Activated T-cell treated with anti-CD3 and anti-CD28 coated beads for 48 hours (primary cell): ENCODE data around the gene KIAA1671.
"Not testable (repeated sequence)": the region's sequence is repeated elsewhere in the genome, so short reads cannot be mapped to it uniquely, and the experiment has no call there.

ENCODE experiments used
- DNase-seq: peaks from one replicate; pipeline ENCODE4 v3.0.0-alpha.2; 2020; ENCODE audit warnings: low read depth

Gene KIAA1671

DNA sequence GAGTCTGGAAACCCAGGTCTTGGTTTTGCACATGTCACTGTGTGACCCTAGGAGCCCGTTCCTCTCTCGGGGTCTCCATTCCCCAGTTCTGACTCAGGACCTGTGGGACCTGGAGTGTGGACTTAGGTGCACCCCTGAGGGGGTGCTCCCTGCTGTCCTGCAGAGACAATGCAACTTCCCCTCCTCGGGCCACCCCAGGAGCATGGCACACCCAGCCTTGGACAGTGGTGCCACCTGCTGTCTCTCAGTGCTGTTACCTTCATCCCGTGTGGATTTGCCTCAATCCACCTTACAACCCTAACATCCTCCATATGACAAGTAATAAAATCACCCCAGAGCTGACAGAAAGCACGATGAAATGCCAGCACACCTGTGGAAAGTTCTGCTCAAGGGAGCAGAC is 219.6 kb downstream of the KIAA1671 start:
- DNase-seq: peak; percentile 16

DNA sequence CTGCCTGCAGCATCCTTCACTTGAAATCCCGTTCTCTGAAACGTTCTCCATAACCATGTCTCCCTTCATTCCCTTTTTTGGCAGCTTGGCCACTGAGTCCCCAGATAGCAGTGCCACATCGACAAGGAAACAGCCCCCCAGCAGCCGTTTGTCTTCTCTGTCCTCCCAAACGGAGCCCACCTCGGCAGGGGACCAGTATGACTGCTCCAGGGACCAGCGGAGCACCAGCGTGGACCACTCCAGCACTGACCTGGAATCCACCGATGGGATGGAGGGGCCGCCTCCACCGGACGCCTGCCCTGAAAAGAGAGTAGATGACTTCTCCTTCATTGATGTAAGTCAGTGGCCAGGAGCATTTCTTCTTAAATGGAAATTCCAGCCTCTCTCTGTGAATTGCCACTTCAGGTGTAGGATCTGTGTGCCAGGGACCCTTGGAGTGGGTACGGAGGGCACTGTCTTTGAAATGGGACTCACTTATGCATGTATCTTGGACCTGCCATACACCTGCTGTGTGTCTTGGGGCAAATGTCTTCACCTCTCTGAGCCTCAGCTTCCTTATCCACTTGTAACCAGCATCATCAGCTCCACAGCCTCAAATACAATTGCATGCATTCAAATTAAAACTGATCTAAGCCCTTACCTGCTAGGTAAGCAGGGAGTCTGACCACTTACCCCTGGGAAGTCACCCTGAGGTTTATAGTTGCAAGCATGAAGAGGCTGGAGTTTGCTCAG is 221.8 kb downstream of the KIAA1671 start:
- DNase-seq: no peak

DNA sequence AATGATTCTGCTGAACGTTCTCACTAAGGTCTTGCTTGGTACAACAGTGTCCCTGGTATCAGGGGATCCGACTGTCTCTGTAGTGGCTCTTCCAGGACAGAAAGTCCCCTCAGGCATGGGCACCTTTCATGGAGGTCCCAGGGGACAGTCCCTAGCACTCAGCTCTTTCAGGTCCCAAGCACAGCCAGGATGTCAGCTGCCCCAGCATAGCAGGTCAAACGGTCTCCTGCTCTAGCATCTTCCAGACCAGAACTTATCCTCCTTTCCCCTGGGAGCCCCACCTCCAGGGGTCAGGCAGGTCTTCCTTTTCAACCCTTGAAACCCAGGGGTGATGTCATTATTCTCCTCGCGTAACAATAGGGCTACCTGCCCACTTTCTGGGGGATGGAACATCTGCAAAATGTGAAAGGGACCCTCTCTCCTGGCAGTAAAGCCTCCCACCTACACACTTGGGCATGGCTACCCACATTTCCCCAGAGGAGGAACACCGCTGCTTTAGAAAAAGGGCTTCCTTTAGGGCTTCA is 222.4 kb downstream of the KIAA1671 start:
- DNase-seq: no peak

DNA sequence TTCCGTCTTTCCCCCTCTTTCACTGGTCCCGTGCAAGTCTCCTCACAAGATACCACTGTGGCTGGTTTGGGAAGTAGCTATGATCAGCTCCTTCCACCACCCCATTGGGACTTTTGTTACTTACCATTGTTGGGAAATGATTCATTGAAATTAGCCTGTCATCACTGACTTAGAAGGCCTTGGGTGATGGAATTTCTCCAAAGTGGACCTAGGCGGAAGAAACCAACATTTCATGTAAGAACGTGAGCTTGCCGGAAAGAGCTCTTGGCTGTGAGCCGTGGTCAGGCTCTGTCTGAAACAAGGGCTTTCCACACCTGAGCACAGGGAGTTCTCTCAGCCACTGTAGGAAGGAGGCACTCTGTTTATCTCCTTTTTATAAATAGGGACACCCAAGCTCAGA is 223.7 kb downstream of the KIAA1671 start:
- no peak for DNase-seq

DNA sequence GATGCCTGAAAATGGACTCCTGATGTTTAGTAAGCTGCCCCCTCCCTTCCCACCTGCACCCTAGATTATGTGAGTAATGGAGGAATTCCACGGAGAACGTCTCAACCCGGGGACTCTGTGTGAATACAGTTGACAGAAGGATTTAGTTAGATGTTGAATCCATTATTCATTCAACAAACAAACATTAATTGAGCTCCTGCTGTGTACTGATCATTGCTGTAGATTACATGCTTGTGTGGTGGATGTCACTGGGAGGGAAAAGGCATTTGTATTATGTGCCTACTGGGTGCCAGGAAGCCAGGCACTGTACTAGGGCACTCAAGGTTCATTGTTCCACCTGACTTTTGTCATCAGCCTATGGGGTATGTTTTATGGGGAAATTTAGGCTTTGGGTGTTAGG is 224.3 kb downstream of the KIAA1671 start:
- no peak for DNase-seq

DNA sequence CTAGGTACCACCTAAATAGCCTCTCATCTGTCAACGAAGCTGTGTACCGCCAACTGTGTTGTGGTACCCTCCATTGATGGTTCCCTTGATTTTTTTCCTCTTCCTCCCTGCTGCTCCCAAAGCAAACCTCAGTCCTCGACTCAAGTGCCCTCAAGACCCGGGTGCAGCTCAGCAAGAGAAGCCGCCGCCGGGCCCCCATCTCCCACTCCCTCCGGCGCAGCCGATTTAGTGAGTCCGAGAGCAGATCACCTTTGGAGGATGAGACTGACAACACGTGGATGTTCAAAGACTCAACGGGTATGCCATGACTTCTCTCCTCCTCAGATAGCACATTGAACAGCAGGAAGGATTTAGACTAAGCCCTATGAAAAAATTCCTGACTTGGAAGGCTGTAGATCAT is 224.7 kb downstream of the KIAA1671 start:
- DNase-seq: no peak

DNA sequence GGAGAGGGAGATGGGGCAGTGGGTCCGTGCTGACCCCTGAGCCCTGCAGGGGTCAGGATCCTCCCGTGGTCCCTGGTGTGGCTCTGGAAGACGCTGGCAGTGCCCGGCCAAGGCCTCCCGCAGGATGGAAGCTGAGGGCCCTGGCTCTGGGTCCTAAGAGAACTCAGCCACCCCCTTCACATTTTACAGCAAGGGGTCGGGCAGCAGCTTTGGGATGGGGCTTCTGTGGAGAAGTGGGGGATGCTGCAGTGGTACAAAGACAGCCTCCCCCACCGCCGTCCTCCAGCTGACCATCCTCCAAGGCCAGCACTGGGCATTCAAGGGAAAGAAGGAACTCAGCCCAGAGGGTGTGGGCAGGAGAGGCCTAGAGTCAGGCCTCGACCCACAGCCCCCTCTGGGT is 225.4 kb downstream of the KIAA1671 start:
- DNase-seq: no peak

DNA sequence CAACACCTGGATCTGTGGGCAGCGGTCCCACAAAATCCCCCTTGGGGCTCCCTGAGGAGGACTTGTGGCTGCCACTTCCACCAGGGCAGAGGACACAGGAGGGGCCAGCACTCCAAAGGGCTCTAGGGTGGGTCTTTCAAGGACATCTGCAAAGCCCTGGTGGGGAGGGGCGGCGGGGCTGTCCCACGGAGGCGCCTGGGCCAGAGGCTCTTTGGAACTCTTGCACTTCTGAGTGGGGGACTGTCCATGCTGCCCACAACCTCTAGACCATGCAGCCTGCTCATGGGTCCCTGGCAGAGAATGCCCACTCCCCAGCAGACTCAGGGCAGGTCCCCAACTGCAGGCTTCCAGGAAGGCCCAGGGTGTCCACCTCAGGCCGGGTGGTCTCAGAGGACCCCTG is 225.8 kb downstream of the KIAA1671 start:
- DNase-seq: not testable (repeated sequence)

DNA sequence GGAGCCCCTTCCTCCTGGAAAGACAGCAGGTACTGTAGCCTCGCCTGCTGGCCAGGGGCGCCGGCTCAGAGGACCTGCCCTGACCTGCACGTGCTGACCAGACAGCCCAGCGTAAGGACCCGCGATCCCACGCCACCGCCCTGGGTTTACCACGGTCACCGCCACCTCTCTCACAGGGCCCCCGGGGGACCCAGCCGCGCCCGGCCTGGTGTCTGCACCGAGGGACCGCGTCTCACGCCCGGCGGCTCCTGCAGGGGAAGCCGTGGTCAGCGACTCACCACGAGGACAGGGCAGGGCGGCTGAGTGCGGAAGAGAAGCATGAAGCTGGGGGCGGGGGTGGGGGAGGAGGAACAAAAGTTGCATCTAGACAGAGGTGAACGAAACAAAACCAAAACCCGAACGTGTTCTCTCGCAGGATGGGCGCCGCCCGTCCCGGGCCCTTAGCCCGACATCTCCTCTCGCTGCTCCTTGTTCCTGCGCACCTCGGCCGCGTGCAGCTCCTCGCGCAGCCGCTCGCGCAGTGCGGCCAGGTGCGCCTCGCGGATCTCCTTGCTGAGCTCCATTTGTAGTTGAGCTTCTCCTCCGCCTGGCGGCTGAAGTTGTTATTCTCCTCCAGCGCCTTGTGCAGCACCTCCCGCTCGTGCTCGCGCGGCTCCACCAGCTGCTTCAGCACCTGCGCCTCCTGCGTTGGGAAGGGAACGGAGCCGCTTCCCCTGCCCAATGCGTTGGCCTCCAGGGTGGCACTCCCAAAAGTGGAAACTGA is 226.5 kb downstream of the KIAA1671 start:
- not testable (repeated sequence) for DNase-seq

DNA sequence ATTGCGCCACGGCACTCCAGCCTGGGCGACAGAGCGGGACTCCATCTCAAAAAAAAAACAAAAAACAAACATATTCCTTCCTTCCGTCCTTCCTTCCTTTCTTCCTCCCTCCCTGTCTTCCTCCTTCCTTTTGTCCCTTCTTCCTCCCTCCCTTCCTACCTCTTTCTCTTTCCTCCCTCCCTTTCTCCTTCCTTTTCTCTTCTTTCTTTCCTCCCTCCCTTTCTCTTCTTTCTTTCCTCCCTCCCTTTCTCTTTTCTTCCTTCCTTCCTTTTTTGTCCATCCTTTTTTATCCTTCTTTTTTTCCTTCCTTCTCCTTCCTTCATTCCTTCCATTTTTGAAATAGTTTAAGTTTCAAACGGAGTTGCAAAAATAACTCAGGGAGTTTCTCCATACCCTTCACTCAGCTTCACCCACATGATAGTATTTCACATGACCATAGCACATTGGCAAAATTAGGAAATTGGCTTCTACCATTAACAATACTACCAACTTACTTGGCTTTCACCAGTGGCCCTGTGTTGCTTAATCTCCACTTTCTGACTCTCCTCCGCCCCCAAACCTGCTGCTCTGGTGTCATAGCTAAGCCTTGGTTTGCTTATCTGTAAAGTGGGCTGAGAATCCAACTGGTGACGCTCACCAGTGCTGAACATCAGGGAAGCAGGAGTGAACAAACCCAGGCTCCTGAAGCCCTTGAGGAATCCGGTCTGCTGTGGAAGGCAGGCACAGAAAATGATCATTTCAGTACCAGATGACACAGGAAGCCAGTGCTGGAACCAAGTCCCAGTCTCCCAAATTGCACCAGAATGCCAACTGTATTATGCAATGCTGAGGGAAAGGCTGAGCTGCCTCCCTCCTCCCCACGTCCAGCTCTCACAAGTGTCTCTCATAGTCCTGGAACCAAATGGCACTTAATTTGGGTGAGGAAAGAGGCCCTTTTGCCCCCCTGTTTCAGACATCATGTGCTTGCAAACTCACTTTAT is 229.9 kb downstream of the KIAA1671 start:
- DNase-seq: no peak

DNA sequence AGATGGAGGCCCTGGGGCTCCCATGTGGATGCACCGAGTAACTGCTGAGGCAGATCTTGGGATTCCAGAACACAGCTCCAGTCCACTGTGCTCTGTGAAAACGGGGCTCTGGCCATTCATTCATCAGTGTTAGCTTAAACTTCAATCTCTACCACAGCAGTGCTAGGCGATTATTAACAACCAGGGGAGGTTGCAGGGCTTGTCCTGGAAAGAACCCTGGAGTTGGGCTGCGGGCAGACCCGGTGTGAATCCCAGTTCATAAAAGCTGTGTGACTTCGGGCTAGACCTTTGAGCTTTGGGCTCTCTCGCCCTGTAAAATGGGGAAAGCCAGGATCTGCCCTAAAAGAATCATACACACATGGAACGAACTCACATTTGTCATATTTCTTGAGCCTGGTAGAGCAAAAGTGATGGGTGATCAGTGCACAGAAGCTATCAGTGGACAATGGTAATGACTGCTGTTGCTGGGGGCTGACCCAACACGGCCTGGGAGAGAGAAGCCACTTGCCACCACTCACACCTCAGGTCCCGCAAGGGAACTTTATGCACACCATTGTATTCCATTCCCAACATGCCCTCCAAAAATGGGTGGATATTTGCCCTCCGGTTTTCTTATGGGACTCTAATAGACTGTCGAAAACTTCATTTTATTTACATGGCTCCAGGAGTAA is 231.6 kb downstream of the KIAA1671 start:
- DNase-seq: no peak

DNA sequence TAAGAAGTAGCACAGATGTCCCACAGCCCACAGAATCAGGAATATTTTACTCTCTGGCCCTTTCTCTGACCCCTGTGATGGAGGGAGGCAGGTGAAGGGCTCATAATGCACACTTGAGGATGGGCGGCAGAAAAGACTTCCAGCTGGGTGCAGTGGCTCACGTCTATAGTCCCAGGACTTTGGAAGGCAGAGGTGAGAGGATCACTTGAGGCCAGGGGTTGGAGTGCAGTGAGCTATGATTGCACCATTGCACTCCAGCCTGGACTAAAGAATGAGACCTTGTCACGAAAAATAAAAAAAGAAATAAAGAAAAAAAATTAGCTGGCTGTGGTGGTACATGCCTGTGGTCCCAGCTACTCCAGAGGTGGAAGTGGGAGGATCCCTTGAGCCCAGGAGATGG is 233.6 kb downstream of the KIAA1671 start:
- no peak for DNase-seq

DNA sequence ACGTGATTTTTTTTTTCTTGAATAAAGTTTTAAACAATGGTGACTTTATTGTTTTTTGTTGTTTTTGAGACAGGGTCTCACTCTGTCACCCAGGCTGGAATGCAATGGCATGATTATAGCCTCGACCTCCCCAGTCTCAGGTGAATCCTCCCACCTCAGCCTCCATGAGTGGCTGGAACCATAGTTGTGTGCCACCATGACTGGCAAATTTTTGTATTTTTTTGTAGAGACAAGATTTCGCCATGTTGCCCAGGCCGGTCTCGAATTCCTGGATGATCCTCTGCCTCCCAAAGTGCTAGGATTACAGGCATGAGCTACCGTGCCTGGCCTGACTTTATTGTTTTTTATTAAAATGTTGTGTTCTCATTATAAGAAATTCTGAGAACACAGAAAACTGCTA is 235.0 kb downstream of the KIAA1671 start:
- no peak for DNase-seq

DNA sequence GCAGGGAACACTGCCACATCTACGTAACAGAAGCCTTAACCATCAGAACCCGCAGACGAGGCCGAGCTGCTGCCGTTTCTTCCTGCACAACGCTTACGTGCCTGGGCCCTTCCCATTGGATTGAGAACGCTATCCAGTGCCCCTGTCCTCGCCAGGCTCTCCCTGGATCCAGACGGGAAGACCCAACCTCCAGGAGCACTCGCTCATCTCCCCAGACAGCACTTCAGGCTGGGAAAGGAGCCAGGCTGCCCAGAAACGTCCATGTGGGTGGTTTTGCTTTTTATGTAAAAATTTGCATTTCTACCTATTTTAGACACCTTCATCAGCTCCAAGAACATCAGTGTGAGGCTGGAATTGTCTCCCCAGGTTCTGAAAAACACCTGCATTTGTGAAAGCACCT is 239.9 kb downstream of the KIAA1671 start:
- no peak for DNase-seq

DNA sequence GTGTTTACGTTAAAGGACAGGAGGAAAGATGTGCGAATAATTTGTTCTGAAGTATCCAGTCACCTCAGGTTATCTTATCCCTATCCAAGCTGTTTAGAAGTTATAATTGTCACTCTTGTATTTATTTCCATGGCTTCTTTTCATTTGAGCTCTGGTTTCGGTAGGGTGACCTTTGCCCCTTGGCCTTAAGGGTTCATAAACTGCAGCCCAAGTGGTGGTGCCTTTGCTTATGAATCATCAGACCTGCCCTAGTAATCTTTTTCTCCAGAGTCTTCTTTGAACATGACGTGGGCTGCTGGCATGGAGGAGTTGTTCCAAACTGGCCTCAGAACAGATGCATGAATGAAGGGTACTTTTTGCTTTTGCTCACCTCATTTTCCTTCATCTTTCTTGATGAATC is 240.6 kb downstream of the KIAA1671 start:
- DNase-seq: no peak

DNA sequence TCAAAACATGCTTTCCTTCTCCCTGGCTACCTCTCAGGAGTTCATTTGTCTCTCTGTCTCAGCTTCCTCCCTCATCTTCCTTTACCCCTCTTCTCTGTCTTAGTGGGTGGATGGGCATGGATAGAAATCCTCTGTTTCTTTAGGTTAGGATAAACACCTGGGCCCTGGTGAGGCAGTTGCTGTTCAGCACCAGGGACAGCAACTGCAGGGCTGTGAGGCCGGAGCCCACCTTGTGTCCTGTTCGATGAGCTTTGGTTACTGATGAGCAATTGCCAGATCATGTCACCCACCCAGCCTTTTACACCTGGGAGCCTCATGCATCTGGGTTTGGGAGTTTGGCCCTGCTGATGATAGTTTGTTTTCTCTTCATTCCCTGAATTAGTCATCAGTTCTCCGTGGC is 241.0 kb downstream of the KIAA1671 start:
- no peak for DNase-seq

DNA sequence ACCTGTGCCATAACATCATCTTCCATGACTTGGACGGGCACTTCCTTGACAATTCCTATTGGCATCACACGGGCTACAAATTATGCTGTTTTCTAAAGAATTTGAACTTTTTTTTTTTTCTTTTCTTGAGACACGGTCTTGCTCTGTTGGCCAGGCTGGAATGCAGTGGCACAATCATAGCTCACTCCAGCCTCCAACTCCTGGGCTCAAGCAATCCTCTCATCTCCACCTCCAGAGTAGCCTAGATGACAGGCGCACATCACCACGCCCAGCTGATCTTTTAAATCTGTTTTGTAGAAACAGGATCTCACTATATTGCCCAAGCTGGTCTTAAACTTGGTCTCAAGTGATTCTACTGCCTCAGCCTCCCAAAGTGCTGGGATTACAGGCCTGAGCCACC is 243.8 kb downstream of the KIAA1671 start:
- no peak for DNase-seq

DNA sequence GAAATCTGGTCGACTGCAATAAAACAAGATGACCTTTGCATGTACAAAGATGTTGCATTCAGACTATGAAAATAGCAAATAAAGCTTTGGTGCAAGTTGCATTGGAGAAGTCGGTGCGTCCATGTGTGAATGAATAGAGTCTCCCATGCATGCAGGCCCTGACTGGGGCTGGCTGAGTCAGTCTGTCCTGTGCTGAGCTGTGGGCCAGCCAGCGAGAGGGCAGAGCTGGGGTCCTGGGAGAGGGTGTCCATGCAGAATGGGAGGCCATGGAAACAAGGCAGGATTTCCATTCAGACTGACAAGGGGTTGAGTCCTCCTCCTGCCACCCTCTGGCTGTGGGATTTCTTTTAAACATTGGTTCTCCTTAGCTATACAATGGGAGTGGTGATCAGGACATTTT is 244.8 kb downstream of the KIAA1671 start:
- no peak for DNase-seq

DNA sequence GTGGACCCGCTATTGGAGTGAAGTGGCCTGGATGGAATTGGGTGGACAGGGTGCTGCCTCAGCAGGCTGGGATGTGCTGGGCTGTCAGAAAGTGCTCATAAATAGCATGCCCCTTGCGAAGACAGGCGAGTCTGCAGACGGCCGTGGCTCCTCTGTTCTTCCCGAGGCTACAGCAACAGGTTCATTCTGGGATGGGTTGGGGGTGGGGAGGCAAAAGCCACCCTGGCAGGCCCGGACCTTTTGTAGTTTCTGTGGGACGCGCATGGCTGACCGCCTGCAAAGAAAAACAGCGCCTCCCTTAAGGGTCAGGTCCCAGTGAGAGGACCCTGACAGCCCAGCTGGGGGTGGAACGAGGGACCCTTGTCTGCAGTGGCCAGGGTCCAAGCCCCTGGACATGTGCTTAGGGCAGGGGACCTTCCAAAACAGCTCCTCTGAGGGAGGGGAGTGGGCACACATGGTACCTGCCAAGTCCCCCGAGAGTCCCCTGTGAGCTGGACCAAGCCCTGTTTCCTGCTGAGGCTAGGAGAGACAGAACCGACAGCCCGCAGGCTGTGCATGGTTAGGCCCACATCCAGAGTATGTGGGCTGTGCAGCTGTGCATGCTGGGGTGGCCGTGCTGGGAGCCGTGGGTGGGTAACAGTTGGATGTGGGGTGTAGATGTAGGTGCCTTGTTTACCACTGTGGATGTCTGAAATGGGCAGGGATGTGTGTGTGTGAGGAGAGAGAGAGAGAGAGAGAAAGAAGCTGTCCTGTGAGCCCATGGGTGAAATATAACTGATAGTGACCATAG is 247.4 kb downstream of the KIAA1671 start, which contains the start of gene CRYBB3:
Gene CRYBB3 (plus strand): TSS at position 128 of the 790 bp plus-strand sequence. CDS start 1,539 bp downstream, outside the sequence.
- DNase-seq: no peak

DNA sequence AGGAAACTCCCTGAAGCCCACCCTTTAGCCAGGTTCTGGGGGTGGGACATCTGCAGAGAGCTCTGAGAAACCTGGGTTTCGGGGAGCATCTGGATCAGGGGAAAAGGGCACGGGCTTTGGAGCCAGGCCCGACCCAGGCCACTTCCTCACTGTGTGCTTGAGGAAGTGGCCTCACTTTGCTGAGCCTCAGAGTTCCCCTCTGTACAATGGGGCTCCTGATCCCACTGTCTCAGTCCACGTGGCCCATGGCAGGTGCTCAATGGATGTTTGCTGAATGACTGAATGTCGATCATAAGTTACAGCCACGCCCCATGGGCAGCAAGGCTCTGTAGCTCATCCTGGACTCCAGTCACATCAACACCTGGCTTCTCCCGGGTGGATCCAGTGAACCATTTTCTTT is 248.5 kb downstream of the KIAA1671 start:
- DNase-seq: no peak
